WTC11 (cell line): ENCODE results near the gene LIMCH1. TPM values are rescaled to one million over a fixed set of nuclear protein-coding genes. Genes with fewer than 3 reads are reported as not detected.

Experiments used
- ATAC-seq: fragments of 200-7000 bp; cut with Tn5 transposase; 2 replicates; pipeline ENCODE4 v1.10.0; 2021; ENCODE audit warnings: mild to moderate bottlenecking, moderate library complexity
- CTCF ChIA-PET: fragments of 300-600 bp; sonication (Branson Sonifier 250); formaldehyde crosslinking; loops from one replicate; lab custom pipeline; 2021; ENCODE audit warnings: antibody characterized with exemption; lab: Charles Lee
- POLR2A ChIA-PET: fragments of 350-600 bp; sonication (Branson Sonifier 250); formaldehyde crosslinking; loops from one replicate; lab custom pipeline; 2021; ENCODE audit warnings: antibody characterized with exemption; lab: Charles Lee
- DNase-seq: peaks from one replicate; pipeline ENCODE4 v3.0.0; 2021; ENCODE audit warnings: low spot score
- H3K27ac Mint-ChIP-seq: 2 replicates; pipeline ENCODE4 v1.8.0; 2021; ENCODE audit warnings: mixed read lengths
- H3K27me3 Mint-ChIP-seq: 2 replicates; pipeline ENCODE4 v1.8.0; 2021; ENCODE audit warnings: low read depth, mild to moderate bottlenecking, moderate library complexity, mixed read lengths
- H3K36me3 Mint-ChIP-seq: 2 replicates; pipeline ENCODE4 v1.8.0; 2021; ENCODE audit warnings: mixed read lengths
- H3K4me1 Mint-ChIP-seq: 2 replicates; pipeline ENCODE4 v1.8.0; 2022; ENCODE audit warnings: mixed read lengths
- H3K4me3 Mint-ChIP-seq: 2 replicates; pipeline ENCODE4 v1.8.0; 2021; ENCODE audit warnings: mild to moderate bottlenecking, moderate library complexity, mixed read lengths
- H3K9me3 Mint-ChIP-seq: 2 replicates; pipeline ENCODE4 v1.8.0; 2021; ENCODE audit warnings: mixed read lengths
- ARID4B ChIP-seq: sonication (generic); formaldehyde crosslinking; IDR thresholded peaks from 2 replicates; pipeline ENCODE4 v1.8.0; 2023; ENCODE audit warnings: missing genetic modification reagents, mild to moderate bottlenecking, borderline replicate concordance
- ATF6 ChIP-seq: sonication (generic); formaldehyde crosslinking; IDR thresholded peaks from 2 replicates; pipeline ENCODE4 v1.8.1; 2023; ENCODE audit warnings: mild to moderate bottlenecking, missing genetic modification reagents
- E2F4 ChIP-seq: sonication (generic); formaldehyde crosslinking; IDR thresholded peaks from 2 replicates; pipeline ENCODE4 v1.8.1; 2022; ENCODE audit warnings: low read depth, mild to moderate bottlenecking, moderate library complexity, missing genetic modification reagents, borderline replicate concordance
- EMX1 ChIP-seq: fragments of 250-450 bp; sonication (Bioruptor Pico); IDR thresholded peaks from 2 replicates; pipeline ENCODE4 v1.8.0; 2021; ENCODE audit warnings: mild to moderate bottlenecking
- ESRRA ChIP-seq: sonication (generic); formaldehyde crosslinking; IDR thresholded peaks from 2 replicates; pipeline ENCODE4 v1.8.1; 2022; ENCODE audit warnings: mild to moderate bottlenecking, missing genetic modification reagents, borderline replicate concordance
- FOXP4 ChIP-seq: sonication (generic); formaldehyde crosslinking; IDR thresholded peaks from 2 replicates; pipeline ENCODE4 v1.8.0; 2022; ENCODE audit warnings: mild to moderate bottlenecking, missing genetic modification reagents
- GABPB1 ChIP-seq: sonication (generic); formaldehyde crosslinking; IDR thresholded peaks from 2 replicates; pipeline ENCODE4 v1.8.1; 2023; ENCODE audit warnings: mild to moderate bottlenecking, missing genetic modification reagents
- HMGA2 ChIP-seq: fragments of 250-450 bp; sonication (Bioruptor Pico); IDR thresholded peaks from 2 replicates; pipeline ENCODE4 v1.4.0; 2021; ENCODE audit warnings: mild to moderate bottlenecking, moderate library complexity
- IRF1 ChIP-seq: sonication (generic); formaldehyde crosslinking; IDR thresholded peaks from 2 replicates; pipeline ENCODE4 v1.8.0; 2023; ENCODE audit warnings: missing genetic modification reagents
- JUN ChIP-seq: sonication (generic); formaldehyde crosslinking; IDR thresholded peaks from 2 replicates; pipeline ENCODE4 v1.8.0; 2023; ENCODE audit warnings: mild to moderate bottlenecking, missing genetic modification reagents
- NFE2L1 ChIP-seq: sonication (generic); formaldehyde crosslinking; IDR thresholded peaks from 2 replicates; pipeline ENCODE4 v1.8.1; 2023; ENCODE audit warnings: missing genetic modification reagents
- SP1 ChIP-seq: sonication (generic); formaldehyde crosslinking; conservative IDR thresholded peaks from 2 replicates; pipeline ENCODE4 v1.8.1; 2022; ENCODE audit warnings: missing genetic modification reagents
- ZMAT4 ChIP-seq: fragments of 250-450 bp; sonication (Bioruptor Pico); IDR thresholded peaks from 2 replicates; pipeline ENCODE4 v1.9.0; 2021; ENCODE audit warnings: mild to moderate bottlenecking
- ZNF219 ChIP-seq: sonication (generic); formaldehyde crosslinking; IDR thresholded peaks from 2 replicates; pipeline ENCODE4 v1.8.0; 2023; ENCODE audit warnings: missing genetic modification reagents, mild to moderate bottlenecking, borderline replicate concordance
- ZNF671 ChIP-seq: fragments of 250-450 bp; sonication (Bioruptor Pico); IDR thresholded peaks from 2 replicates; pipeline ENCODE4 v1.8.0; 2021; ENCODE audit warnings: mild to moderate bottlenecking
- ZSCAN18 ChIP-seq: fragments of 250-450 bp; sonication (Bioruptor Pico); IDR thresholded peaks from 2 replicates; pipeline ENCODE4 v2.1.2; 2022; ENCODE audit warnings: mild to moderate bottlenecking, moderate library complexity
- total RNA-seq: library from RNA; stranded (reverse); gene quantifications from 3 replicates; pipeline ENCODE4 v1.2.3, GENCODE V29; 2021

The LIMCH1 gene
- total RNA-seq, 1 experiment from 2014 or later = 0.92 TPM

- DNase-seq = no peak
- H3K27ac Mint-ChIP-seq = no peak overlapping the region
- ChIA-PET CTCF (interaction anchor here (0.9 kb wide), 1 partner anchor 385 kb away, joined by 3 read pairs; no protein-coding TSS in a partner anchor), POLR2A (no interaction called here)
- no peaks in the 10 kb centered on the region for H3K36me3 Mint-ChIP-seq
- TF ChIP-seq FOXP4 = no peak
- H3K4me3 Mint-ChIP-seq = no peak overlapping the region
- no peaks in the 10 kb centered on the region for H3K27me3 Mint-ChIP-seq
- no peaks in the 10 kb centered on the region for H3K4me1 Mint-ChIP-seq
- H3K9me3 Mint-ChIP-seq = no peaks in the 10 kb centered on the region
- ATAC-seq = no peak
These were observed 127.8 kb downstream of the LIMCH1 start for GRCh38 chr4:41665636-41666207.

GRCh38 chr4:41668024-41668423 is 130.1 kb downstream of the LIMCH1 start:
- no peak for ATAC-seq
- DNase-seq = no peak
- no peak overlapping the region for H3K4me3 Mint-ChIP-seq
- ChIA-PET POLR2A (interaction anchor here (0.7 kb wide), 1 partner anchor 138 kb away, joined by 3 read pairs; no protein-coding TSS in a partner anchor), CTCF (no interaction called here)
- TF ChIP-seq EMX1 (CRISPR knock-in tag) = no peak
- no peak for TF ChIP-seq ESRRA
- no peak for TF ChIP-seq SP1 (CRISPR knock-in tag)
- no peak for TF ChIP-seq ZSCAN18 (CRISPR knock-in tag)
- no peak for TF ChIP-seq GABPB1 (CRISPR knock-in tag)
- no peak for TF ChIP-seq ATF6 (CRISPR knock-in tag)
- TF ChIP-seq ARID4B = no peak
- TF ChIP-seq IRF1 (CRISPR knock-in tag) = no peak
- no peak for TF ChIP-seq ZNF219 (CRISPR knock-in tag)
- TF ChIP-seq ZNF671 = no peak
- no peak for TF ChIP-seq NFE2L1
- no peak for TF ChIP-seq JUN (CRISPR knock-in tag)
- no peak for TF ChIP-seq E2F4 (CRISPR knock-in tag)
- TF ChIP-seq HMGA2 (CRISPR knock-in tag) = no peak
- no peak for TF ChIP-seq FOXP4
- TF ChIP-seq ZMAT4 (CRISPR knock-in tag) = no peak
- H3K4me1 Mint-ChIP-seq = peaks cover 2% of the 10 kb centered on the region
- no peaks in the 10 kb centered on the region for H3K36me3 Mint-ChIP-seq
- no peak overlapping the region for H3K27ac Mint-ChIP-seq
- H3K9me3 Mint-ChIP-seq = no peaks in the 10 kb centered on the region
- H3K27me3 Mint-ChIP-seq = no peaks in the 10 kb centered on the region
